Ascending aorta (tissue), 2 donors: ENCODE results near the gene TNIP2. TPM values are rescaled to one million over a fixed set of nuclear protein-coding genes. Genes with fewer than 3 reads are reported as not detected.

Experiments used
- DNase-seq, 2 donors: peaks; one replicate each; pipeline ENCODE4 v3.0.0-alpha.2; 2019; ENCODE audit warnings: low spot score in 2 of 2
- H3K27ac ChIP-seq, 2 donors: fragments of 200-600 bp; sonication (generic); one replicate each; pipeline ENCODE4 v1.5.1; 2016 to 2017; ENCODE audit warnings: mild to moderate bottlenecking in 1 of 2
- H3K27me3 ChIP-seq: fragments of 200-600 bp; sonication (generic); one replicate; pipeline ENCODE4 v1.5.1; 2017
- H3K36me3 ChIP-seq, 2 donors: fragments of 200-600 bp; sonication (generic); one replicate each; pipeline ENCODE4 v1.5.1; 2016
- H3K4me1 ChIP-seq, 2 donors: fragments of 200-600 bp; sonication (generic); one replicate each; pipeline ENCODE4 v1.5.1; 2016 to 2017; ENCODE audit warnings: mild to moderate bottlenecking in 1 of 2
- H3K4me3 ChIP-seq, 2 donors: fragments of 200-600 bp; sonication (generic); one replicate each; pipeline ENCODE4 v1.5.1; 2016 to 2017; ENCODE audit warnings: mild to moderate bottlenecking in 1 of 2
- H3K9me3 ChIP-seq, 2 donors: fragments of 200-600 bp; sonication (generic); one replicate each; pipeline ENCODE4 v1.5.1; 2016
- intact Hi-C: fragments of 100-400 bp; cut with DNase I; formaldehyde crosslinking; loops from one replicate; pipeline ENCODE4 v1.15.1; 2023
- total RNA-seq: library from RNA; depleted of rRNA; stranded (reverse); fragments of >200 nt; gene quantifications from one replicate; pipeline ENCODE4 v1.1.0, GENCODE V29; 2016
- TF ChIP-seq, protein P1 (sequence below), 3 experiments: fragments of 200-600 bp in 2 of 3; fragments of 450-650 bp in 1 of 3; sonication (generic) in 2 of 3; IDR thresholded peaks; one replicate each; pipeline ENCODE4 v1.5.1; 2016 to 2019; ENCODE audit warnings: antibody characterized with exemption in 3 of 3, mild to moderate bottlenecking in 1 of 3, moderate library complexity in 1 of 3

The TNIP2 gene
- total RNA-seq, 1 donor from 2014 or later = 65.6 TPM

DNA sequence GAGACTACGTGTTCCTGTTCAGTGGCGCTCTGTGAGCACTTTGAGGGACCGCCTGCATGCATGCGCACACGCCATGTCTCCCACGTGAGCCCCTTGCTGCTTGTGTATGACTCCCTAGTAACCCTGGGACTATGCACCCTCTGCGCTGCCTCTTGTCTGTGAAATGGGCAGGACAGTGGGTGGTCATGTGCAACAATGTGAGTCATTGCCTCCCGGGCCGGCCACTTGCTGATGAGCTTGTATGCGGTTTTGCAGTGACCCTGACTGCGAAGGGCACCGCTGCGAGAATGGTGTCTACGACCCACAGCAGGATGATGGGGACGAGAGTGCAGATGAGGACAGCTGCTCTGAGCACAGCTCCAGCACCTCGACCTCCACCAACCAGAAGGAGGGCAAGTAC lies 61.4 kb downstream of the TNIP2 start:
- Histone ChIP-seq H3K36me3 (peaks cover 63 to 92% of the 10 kb centered on the region in 2 donors), H3K27me3 (no peaks in the 10 kb centered on the region), H3K9me3 (no peaks in the 10 kb centered on the region), H3K27ac (no peak overlapping the region), H3K4me1 (no peaks in the 10 kb centered on the region), H3K4me3 (no peak overlapping the region)
- intact Hi-C loops = no loop called here
- peak in 1 of 2 donors; percentile 61 for DNase-seq
- TF ChIP-seq, protein P1, sequence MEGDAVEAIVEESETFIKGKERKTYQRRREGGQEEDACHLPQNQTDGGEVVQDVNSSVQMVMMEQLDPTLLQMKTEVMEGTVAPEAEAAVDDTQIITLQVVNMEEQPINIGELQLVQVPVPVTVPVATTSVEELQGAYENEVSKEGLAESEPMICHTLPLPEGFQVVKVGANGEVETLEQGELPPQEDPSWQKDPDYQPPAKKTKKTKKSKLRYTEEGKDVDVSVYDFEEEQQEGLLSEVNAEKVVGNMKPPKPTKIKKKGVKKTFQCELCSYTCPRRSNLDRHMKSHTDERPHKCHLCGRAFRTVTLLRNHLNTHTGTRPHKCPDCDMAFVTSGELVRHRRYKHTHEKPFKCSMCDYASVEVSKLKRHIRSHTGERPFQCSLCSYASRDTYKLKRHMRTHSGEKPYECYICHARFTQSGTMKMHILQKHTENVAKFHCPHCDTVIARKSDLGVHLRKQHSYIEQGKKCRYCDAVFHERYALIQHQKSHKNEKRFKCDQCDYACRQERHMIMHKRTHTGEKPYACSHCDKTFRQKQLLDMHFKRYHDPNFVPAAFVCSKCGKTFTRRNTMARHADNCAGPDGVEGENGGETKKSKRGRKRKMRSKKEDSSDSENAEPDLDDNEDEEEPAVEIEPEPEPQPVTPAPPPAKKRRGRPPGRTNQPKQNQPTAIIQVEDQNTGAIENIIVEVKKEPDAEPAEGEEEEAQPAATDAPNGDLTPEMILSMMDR (IDR thresholded peaks at IDR 0.05) = no peak

DNA sequence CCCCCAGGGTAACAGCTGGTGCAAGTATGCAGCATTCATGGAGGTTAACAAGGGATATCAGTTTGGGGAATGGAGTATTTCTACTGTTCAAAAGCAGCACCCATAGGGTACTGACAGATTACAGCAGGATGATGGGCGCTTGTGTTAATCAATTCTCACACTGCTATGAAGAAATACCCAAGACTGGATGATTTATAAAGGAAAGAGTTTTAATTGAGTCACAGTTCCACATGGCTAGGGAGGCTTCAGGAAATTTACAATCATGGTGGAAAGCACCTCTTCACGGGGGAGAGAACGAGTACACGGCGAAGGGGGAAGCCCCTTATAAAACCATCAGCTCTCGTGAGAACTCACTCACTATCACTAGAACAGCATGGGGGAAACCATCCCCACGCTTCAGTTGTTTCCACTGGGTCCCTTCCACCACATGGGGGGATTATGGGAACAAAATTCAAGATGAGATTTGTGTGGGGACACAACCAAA lies 64.1 kb downstream of the TNIP2 start:
- Histone ChIP-seq H3K27me3 (no peaks in the 10 kb centered on the region), H3K4me3 (no peak overlapping the region), H3K4me1 (no peaks in the 10 kb centered on the region), H3K36me3 (peaks cover 49 to 80% of the 10 kb centered on the region in 2 donors), H3K9me3 (no peaks in the 10 kb centered on the region), H3K27ac (no peak overlapping the region)
- intact Hi-C loops = no loop called here
- no peak for DNase-seq
- TF ChIP-seq, protein P1 (IDR thresholded peaks at IDR 0.05) = no peak

Other genes with a start within 250 kb of the TNIP2 start
- gene FAM193A, start 219.7 kb downstream of the TNIP2 start, total RNA-seq = 30.9 TPM
- gene SH3BP2, start 36.7 kb upstream of the TNIP2 start, total RNA-seq = 70.6 TPM
- 261 TPM for gene ADD1, start 87.5 kb upstream of the TNIP2 start, total RNA-seq
- 12.3 TPM for gene NOP14, start 207.1 kb upstream of the TNIP2 start, total RNA-seq
- 1.9 TPM for gene GRK4, start 207.2 kb upstream of the TNIP2 start, total RNA-seq